CD4-positive, alpha-beta memory T cell (primary cell): ENCODE results near the gene AGBL1. TPM values are rescaled to one million over a fixed set of nuclear protein-coding genes. Genes with fewer than 3 reads are reported as not detected.

Experiments
- CTCF ChIA-PET: fragments of 350-600 bp; sonication (Branson Sonifier 250); formaldehyde crosslinking; loops from one replicate; lab custom pipeline; 2021; ENCODE audit warnings: inconsistent platforms; ENCODE audit not compliant: partially characterized antibody; lab: Charles Lee
- POLR2A ChIA-PET: fragments of 350-600 bp; sonication (Branson Sonifier 250); formaldehyde crosslinking; loops from one replicate; lab custom pipeline; 2021; ENCODE audit not compliant: partially characterized antibody; lab: Charles Lee
- DNase-seq, 5 donors: peaks; one replicate each; pipeline versions ENCODE4 v3.0.0 to v3.0.0-alpha.2; 2020 to 2022; ENCODE audit warnings: mixed read lengths in 1 of 5
- H3K27ac ChIP-seq: one replicate; pipeline ENCODE4 v1.7.0; 2013; ENCODE audit warnings: low read depth, low read length
- H3K27me3 ChIP-seq: 2 replicates; pipeline ENCODE4 v1.7.0; 2013; ENCODE audit warnings: mild to moderate bottlenecking, low read length, moderate library complexity; ENCODE audit not compliant: insufficient read depth
- H3K36me3 ChIP-seq: 2 replicates; pipeline ENCODE4 v1.7.0; 2013; ENCODE audit warnings: mild to moderate bottlenecking, low read length, moderate library complexity; ENCODE audit not compliant: insufficient read depth
- H3K4me1 ChIP-seq: 2 replicates; pipeline ENCODE4 v1.7.0; 2013; ENCODE audit warnings: mild to moderate bottlenecking, low read length, moderate library complexity; ENCODE audit not compliant: insufficient read depth
- H3K4me3 ChIP-seq, 2 donors: one replicate each; pipeline ENCODE4 v1.7.0; 2013; ENCODE audit warnings: low read length in 2 of 2, mild to moderate bottlenecking in 1 of 2
- H3K9me3 ChIP-seq, 2 donors: one replicate each; pipeline ENCODE4 v1.7.0; 2013; ENCODE audit warnings: low read length in 2 of 2, control low read depth in 1 of 2; ENCODE audit not compliant: control insufficient read depth in 1 of 2
- H3K27ac Mint-ChIP-seq, 7 donors: one replicate each; pipeline ENCODE4 v1.8.0; 2020 to 2021; ENCODE audit warnings: mixed read lengths in 7 of 7, mild to moderate bottlenecking in 6 of 7, inconsistent platforms in 3 of 7, moderate library complexity in 3 of 7
- H3K27me3 Mint-ChIP-seq, 2 donors: one replicate each; pipeline ENCODE4 v1.8.0; 2020 to 2021; ENCODE audit warnings: mixed read lengths in 2 of 2
- H3K36me3 Mint-ChIP-seq, 2 donors: one replicate each; pipeline ENCODE4 v1.8.0; 2020 to 2021; ENCODE audit warnings: mixed read lengths in 2 of 2, inconsistent platforms in 1 of 2, mild to moderate bottlenecking in 1 of 2
- H3K4me1 Mint-ChIP-seq, 4 donors: one replicate each; pipeline ENCODE4 v1.8.0; 2020 to 2021; ENCODE audit warnings: mixed read lengths in 4 of 4, mild to moderate bottlenecking in 1 of 4
- H3K4me3 Mint-ChIP-seq, 8 donors: one replicate each; pipeline ENCODE4 v1.8.0; 2020 to 2021; ENCODE audit warnings: mixed read lengths in 8 of 8, mild to moderate bottlenecking in 7 of 8, moderate library complexity in 6 of 8, inconsistent platforms in 3 of 8
- H3K9me3 Mint-ChIP-seq, 8 donors: one replicate each; pipeline ENCODE4 v1.8.0; 2020 to 2021; ENCODE audit warnings: mixed read lengths in 8 of 8, mild to moderate bottlenecking in 5 of 8, inconsistent platforms in 3 of 8, moderate library complexity in 1 of 8
- intact Hi-C: fragments of 100-400 bp; cut with micrococcal nuclease; formaldehyde crosslinking; loops from one replicate; pipeline ENCODE4 v1.15.1; 2023
- polyA plus RNA-seq, 2 donors: library from polyadenylated mRNA; unstranded; fragments of 300-500 nt; fragmentation: Illumina TruSeq; gene quantifications; one replicate each; pipeline ENCODE4 v1.2.3, GENCODE V29; 2021
- total RNA-seq, 2 experiments: library from RNA; stranded (reverse); gene quantifications; one replicate each; pipeline ENCODE4 v1.2.3, GENCODE V29; 2021

Gene AGBL1
- total and polyA plus RNA-seq, 4 experiments from 2014 or later = not detected

GRCh38 chr15:86571873-86572272, 492.2 kb downstream of the AGBL1 start:
- Mint-ChIP-seq H3K4me1 (peaks cover 12 to 18% (median 13%) of the 10 kb centered on the region in 4 donors), H3K36me3 (no peaks in the 10 kb centered on the region), H3K9me3 (peaks cover 0 to 7% (median 3%) of the 10 kb centered on the region in 8 donors), H3K4me3 (no peak overlapping the region), H3K27me3 (peaks cover 1 to 4% of the 10 kb centered on the region in 2 donors), H3K27ac (no peak overlapping the region)
- Histone ChIP-seq H3K27ac (no peak overlapping the region), H3K4me3 (no peak overlapping the region), H3K27me3 (no peaks in the 10 kb centered on the region), H3K9me3 (no peaks in the 10 kb centered on the region), H3K36me3 (no peaks in the 10 kb centered on the region), H3K4me1 (no peaks in the 10 kb centered on the region)
- intact Hi-C loops = no loop called here
- CTCF ChIA-PET = no interaction called here
- POLR2A ChIA-PET = no interaction called here
- DNase-seq = no peak

DNA sequence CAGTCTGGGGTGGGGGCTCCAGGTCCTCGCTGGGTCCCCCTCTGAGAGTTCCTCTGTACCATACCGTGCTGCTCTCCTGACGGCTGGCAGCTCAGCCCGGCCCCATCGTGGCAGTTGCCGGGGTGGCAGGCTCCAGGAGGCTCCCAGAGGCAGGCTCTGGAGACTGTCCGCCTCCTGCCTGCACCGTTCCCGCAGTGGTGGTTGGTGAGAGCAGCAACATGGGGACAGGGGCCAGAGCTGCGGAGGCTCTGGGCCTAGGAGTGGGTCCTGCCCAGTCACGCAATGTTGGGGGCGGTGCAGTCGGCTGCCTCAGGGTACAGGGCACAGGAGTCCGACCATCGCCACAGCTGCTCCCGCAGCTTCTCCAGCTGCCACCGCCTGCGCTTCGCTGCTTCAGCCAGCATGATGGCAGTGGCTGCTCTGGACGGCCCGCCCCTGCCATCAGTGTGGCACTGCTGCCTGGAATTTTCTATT, 492.7 kb downstream of the AGBL1 start:
- Histone ChIP-seq H3K27ac (no peak overlapping the region), H3K27me3 (no peaks in the 10 kb centered on the region), H3K4me1 (no peaks in the 10 kb centered on the region), H3K36me3 (no peaks in the 10 kb centered on the region), H3K4me3 (no peak overlapping the region), H3K9me3 (no peaks in the 10 kb centered on the region)
- Mint-ChIP-seq H3K4me1 (peaks cover 12 to 18% (median 13%) of the 10 kb centered on the region in 4 donors), H3K4me3 (no peak overlapping the region), H3K36me3 (no peaks in the 10 kb centered on the region), H3K27me3 (peaks cover 1 to 4% of the 10 kb centered on the region in 2 donors), H3K27ac (no peak overlapping the region), H3K9me3 (peaks cover 0 to 11% (median 6%) of the 10 kb centered on the region in 8 donors)
- no peak for DNase-seq
- intact Hi-C loops = no loop called here
- ChIA-PET CTCF (no interaction called here), POLR2A (no interaction called here)

DNA sequence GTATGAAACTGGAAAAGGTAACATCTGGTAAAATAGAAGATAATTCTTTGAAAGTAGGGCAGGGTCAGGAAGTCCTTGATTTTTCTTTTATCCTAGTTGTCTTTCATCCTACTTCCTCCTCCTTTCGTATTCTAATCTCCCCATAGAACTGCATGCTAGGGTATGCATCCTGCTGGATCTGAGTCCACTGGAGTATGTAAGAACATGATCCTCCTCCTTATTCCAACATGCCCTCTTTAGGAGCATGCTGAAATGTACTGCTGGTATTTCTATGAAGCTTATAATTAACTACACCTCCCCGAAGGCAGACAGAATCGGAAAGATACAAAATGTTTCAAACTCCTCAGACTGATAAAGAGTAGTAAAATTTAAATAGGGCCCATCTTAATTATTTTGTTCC, 493.8 kb downstream of the AGBL1 start:
- Mint-ChIP-seq H3K36me3 (no peaks in the 10 kb centered on the region), H3K27me3 (peaks cover 1 to 4% of the 10 kb centered on the region in 2 donors), H3K27ac (no peak overlapping the region), H3K4me3 (no peak overlapping the region), H3K4me1 (peaks cover 12 to 18% (median 13%) of the 10 kb centered on the region in 4 donors), H3K9me3 (peaks cover 0 to 11% (median 6%) of the 10 kb centered on the region in 8 donors)
- DNase-seq = no peak
- ChIA-PET CTCF (no interaction called here), POLR2A (no interaction called here)
- Histone ChIP-seq H3K4me3 (no peak overlapping the region), H3K27me3 (no peaks in the 10 kb centered on the region), H3K4me1 (no peaks in the 10 kb centered on the region), H3K36me3 (no peaks in the 10 kb centered on the region), H3K27ac (no peak overlapping the region), H3K9me3 (no peaks in the 10 kb centered on the region)
- intact Hi-C loops = no loop called here

- Histone ChIP-seq H3K27me3 (no peaks in the 10 kb centered on the region), H3K27ac (no peak overlapping the region), H3K4me3 (no peak overlapping the region), H3K9me3 (no peaks in the 10 kb centered on the region), H3K36me3 (no peaks in the 10 kb centered on the region), H3K4me1 (no peaks in the 10 kb centered on the region)
- peaks cover 0 to 2% (median 0%) of the 10 kb centered on the region in 4 donors for H3K4me1 Mint-ChIP-seq
- peaks cover 0 to 11% (median 2%) of the 10 kb centered on the region in 8 donors for H3K9me3 Mint-ChIP-seq
- POLR2A ChIA-PET = no interaction called here
- intact Hi-C loops = no loop called here
- CTCF ChIA-PET = interaction anchor here (0.8 kb wide), 1 partner anchor 25 kb away, joined by 3 read pairs; no protein-coding TSS in a partner anchor
- no peak for DNase-seq
- no peak overlapping the region for H3K4me3 Mint-ChIP-seq
- H3K27ac Mint-ChIP-seq = no peak overlapping the region
- no peaks in the 10 kb centered on the region for H3K27me3 Mint-ChIP-seq
- H3K36me3 Mint-ChIP-seq = no peaks in the 10 kb centered on the region
Observed at GRCh38 chr15:86588413-86588812, 508.7 kb downstream of the AGBL1 start.

DNA sequence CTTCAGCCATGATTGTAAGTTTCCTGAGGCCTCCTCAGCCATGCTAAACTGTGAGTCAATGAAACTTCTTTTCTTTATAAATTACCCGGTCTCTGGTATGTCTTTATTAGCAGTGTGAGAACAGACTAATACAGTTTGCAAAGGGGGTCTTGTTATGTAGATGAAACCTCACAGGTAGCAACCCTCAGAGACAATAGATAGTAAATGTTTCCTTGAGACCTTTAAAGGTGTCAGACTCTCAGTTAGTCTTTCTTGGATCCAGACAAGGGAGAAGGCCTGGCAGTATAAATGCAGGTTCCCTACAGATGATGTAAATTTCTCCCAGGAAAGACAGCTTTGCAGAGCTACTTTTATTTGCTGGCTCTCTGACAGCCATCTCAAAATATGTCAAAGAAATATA, 510.8 kb downstream of the AGBL1 start:
- intact Hi-C loops = no loop called here
- Histone ChIP-seq H3K27ac (no peak overlapping the region), H3K36me3 (no peaks in the 10 kb centered on the region), H3K9me3 (no peaks in the 10 kb centered on the region), H3K4me3 (no peak overlapping the region), H3K4me1 (no peaks in the 10 kb centered on the region), H3K27me3 (no peaks in the 10 kb centered on the region)
- Mint-ChIP-seq H3K9me3 (peaks cover 0 to 12% (median 3%) of the 10 kb centered on the region in 8 donors), H3K4me1 (peaks cover 0 to 2% (median 0%) of the 10 kb centered on the region in 4 donors), H3K36me3 (no peaks in the 10 kb centered on the region), H3K27me3 (no peaks in the 10 kb centered on the region), H3K4me3 (no peak overlapping the region), H3K27ac (no peak overlapping the region)
- no peak for DNase-seq
- POLR2A ChIA-PET = no interaction called here
- CTCF ChIA-PET = no interaction called here

DNA sequence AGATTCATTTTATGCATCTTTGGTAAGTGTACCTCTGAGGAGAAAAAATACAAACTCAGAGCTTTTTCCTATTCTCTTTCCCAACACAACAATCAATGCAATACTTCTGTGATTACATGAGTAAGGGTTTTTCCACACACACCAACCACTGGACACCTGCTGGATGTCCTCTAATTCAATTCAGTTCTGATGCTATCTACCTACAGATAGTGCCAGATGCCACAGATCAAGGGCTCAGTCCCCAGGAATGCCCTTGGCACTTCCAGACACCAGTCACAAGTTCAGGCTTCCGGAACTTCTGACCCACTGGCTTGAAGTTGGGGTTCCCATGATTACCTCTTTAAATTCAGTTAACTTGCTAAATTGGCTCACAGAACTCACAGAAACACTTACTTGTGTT, 511.5 kb downstream of the AGBL1 start:
- intact Hi-C loops = no loop called here

GRCh38 chr15:86591994-86592735, 512.5 kb downstream of the AGBL1 start:
- peaks cover 0 to 2% (median 0%) of the 10 kb centered on the region in 4 donors for H3K4me1 Mint-ChIP-seq
- no peaks in the 10 kb centered on the region for H3K4me1 ChIP-seq
- no peaks in the 10 kb centered on the region for H3K36me3 ChIP-seq
- H3K4me3 ChIP-seq = no peak overlapping the region
- H3K4me3 Mint-ChIP-seq = no peak overlapping the region
- H3K27me3 Mint-ChIP-seq = no peaks in the 10 kb centered on the region
- H3K27ac ChIP-seq = no peak overlapping the region
- intact Hi-C loops = no loop called here
- H3K9me3 ChIP-seq = no peaks in the 10 kb centered on the region
- POLR2A ChIA-PET = no interaction called here
- no peaks in the 10 kb centered on the region for H3K36me3 Mint-ChIP-seq
- no peak overlapping the region for H3K27ac Mint-ChIP-seq
- no peak for DNase-seq
- no peaks in the 10 kb centered on the region for H3K27me3 ChIP-seq
- CTCF ChIA-PET = no interaction called here
- H3K9me3 Mint-ChIP-seq = peaks cover 0 to 14% (median 4%) of the 10 kb centered on the region in 8 donors

More for the DNA sequence above, 511.5 kb downstream of the AGBL1 start:
- H3K4me3 Mint-ChIP-seq = no peak overlapping the region
- Histone ChIP-seq H3K4me1 (no peaks in the 10 kb centered on the region), H3K27ac (no peak overlapping the region), H3K27me3 (no peaks in the 10 kb centered on the region), H3K9me3 (no peaks in the 10 kb centered on the region), H3K36me3 (no peaks in the 10 kb centered on the region), H3K4me3 (no peak overlapping the region)
- peaks cover 0 to 13% (median 3%) of the 10 kb centered on the region in 8 donors for H3K9me3 Mint-ChIP-seq
- H3K4me1 Mint-ChIP-seq = peaks cover 0 to 2% (median 0%) of the 10 kb centered on the region in 4 donors
- ChIA-PET CTCF (no interaction called here), POLR2A (no interaction called here)
- H3K36me3 Mint-ChIP-seq = no peaks in the 10 kb centered on the region
- no peak overlapping the region for H3K27ac Mint-ChIP-seq
- no peak for DNase-seq
- no peaks in the 10 kb centered on the region for H3K27me3 Mint-ChIP-seq
